HepG2 (cell line): ENCODE measurements around the gene SRRM2. TPM values are rescaled to one million over a fixed set of nuclear protein-coding genes. Genes with fewer than 3 reads are reported as not detected.

ENCODE experiments used
- DR1 ChIP-seq: sonication (generic); formaldehyde crosslinking; IDR thresholded peaks from 2 replicates; pipeline ENCODE4 v1.8.0; 2021; ENCODE audit warnings: mild to moderate bottlenecking, missing genetic modification reagents, inconsistent platforms
- FOXP4 ChIP-seq: sonication (generic); formaldehyde crosslinking; IDR thresholded peaks from 2 replicates; pipeline ENCODE4 v1.4.0; 2020; ENCODE audit warnings: missing genetic modification reagents
- HOXA9 ChIP-seq: sonication (generic); formaldehyde crosslinking; IDR thresholded peaks from 2 replicates; pipeline ENCODE4 v1.8.1; 2022; ENCODE audit warnings: missing genetic modification reagents, mild to moderate bottlenecking, moderate library complexity, borderline replicate concordance
- KDM2A ChIP-seq: sonication (generic); formaldehyde crosslinking; IDR thresholded peaks from 2 replicates; pipeline ENCODE4 v1.4.0; 2020; ENCODE audit warnings: low read depth, missing genetic modification reagents, borderline replicate concordance
- KDM5A ChIP-seq: fragments of 200-600 bp; sonication (generic); IDR thresholded peaks from 2 replicates; pipeline ENCODE4 v1.7.0; 2018; ENCODE audit warnings: antibody characterized with exemption, mild to moderate bottlenecking, low read length, borderline replicate concordance
- NFIB ChIP-seq: sonication (generic); formaldehyde crosslinking; IDR thresholded peaks from 2 replicates; pipeline ENCODE4 v1.9.0; 2021; ENCODE audit warnings: missing genetic modification reagents, mild to moderate bottlenecking, borderline replicate concordance
- NFYC ChIP-seq: IDR thresholded peaks from 2 replicates; pipeline ENCODE4 v1.6.1; 2016; ENCODE audit warnings: missing genetic modification reagents, missing compliant biosample characterization
- PHF5A ChIP-seq: IDR thresholded peaks from one replicate; pipeline ENCODE4 v1.6.1; 2018; ENCODE audit warnings: low read depth, missing genetic modification reagents; ENCODE audit not compliant: unreplicated experiment
- RBM22 ChIP-seq: fragments of 200-400 bp; formaldehyde crosslinking; optimal IDR thresholded peaks from 2 replicates; pipeline ENCODE3; 2017; ENCODE audit warnings: mild to moderate bottlenecking, low read length, moderate library complexity
- SRSF1 ChIP-seq: fragments of 200-400 bp; formaldehyde crosslinking; optimal IDR thresholded peaks from 2 replicates; pipeline ENCODE3; 2017; ENCODE audit warnings: mild to moderate bottlenecking, low read depth, low read length, moderate library complexity
- THAP7 ChIP-seq: sonication (generic); formaldehyde crosslinking; IDR thresholded peaks from 2 replicates; pipeline ENCODE4 v1.8.1; 2023; ENCODE audit warnings: mild to moderate bottlenecking, missing genetic modification reagents
- TP53 ChIP-seq: sonication (generic); formaldehyde crosslinking; conservative IDR thresholded peaks from 2 replicates; pipeline ENCODE4 v1.4.0; 2020; ENCODE audit warnings: missing genetic modification reagents
- ZBTB10 ChIP-seq: sonication (generic); formaldehyde crosslinking; IDR thresholded peaks from 2 replicates; pipeline ENCODE4 v1.4.0; 2020; ENCODE audit warnings: missing genetic modification reagents, borderline replicate concordance
- ZBTB21 ChIP-seq: sonication (generic); formaldehyde crosslinking; IDR thresholded peaks from 2 replicates; pipeline ENCODE4 v1.4.0; 2020; ENCODE audit warnings: missing genetic modification reagents
- ZNF224 ChIP-seq: sonication (generic); formaldehyde crosslinking; IDR thresholded peaks from 2 replicates; pipeline ENCODE4 v1.5.0; 2020; ENCODE audit warnings: mild to moderate bottlenecking, missing genetic modification reagents
- ZNF24 ChIP-seq: fragments of 450-650 bp; IDR thresholded peaks from 2 replicates; pipeline ENCODE4 v1.6.1; 2017; ENCODE audit warnings: antibody characterized with exemption, mild to moderate bottlenecking
- ZNF275 ChIP-seq: sonication (generic); formaldehyde crosslinking; IDR thresholded peaks from 2 replicates; pipeline ENCODE4 v1.8.0; 2022; ENCODE audit warnings: missing genetic modification reagents, mild to moderate bottlenecking, inconsistent platforms, borderline replicate concordance
- ZNF550 ChIP-seq: sonication (generic); formaldehyde crosslinking; IDR thresholded peaks from 2 replicates; pipeline ENCODE4 v1.4.0; 2020; ENCODE audit warnings: mild to moderate bottlenecking, missing genetic modification reagents, borderline replicate concordance
- ZNF597 ChIP-seq: sonication (generic); formaldehyde crosslinking; IDR thresholded peaks from 2 replicates; pipeline ENCODE4 v1.5.0; 2020; ENCODE audit warnings: missing genetic modification reagents
- ZNF792 ChIP-seq: IDR thresholded peaks from 2 replicates; pipeline ENCODE4 v1.6.1; 2016
- polyA plus RNA-seq, 8 experiments: library from polyadenylated mRNA; depleted of rRNA in 3 of 8; stranded (reverse) in 7 of 8; unstranded in 1 of 8; fragments of >200 nt; fragmentation: Illumina TruSeq in 4 of 8; extraction: Trizol in 4 of 8; gene quantifications; 2 replicates each; pipeline versions ENCODE4 v1.2.1 to v1.2.3, GENCODE V29; 2011 to 2016; ENCODE audit warnings: low read depth in 4 of 8, missing spikeins in 1 of 8, mixed read lengths in 1 of 8; ENCODE audit not compliant: insufficient read depth in 1 of 8
- total RNA-seq, 5 experiments: library from RNA; depleted of rRNA; stranded (reverse); fragments of >200 nt; fragmentation: Illumina TruSeq; extraction: Trizol; gene quantifications; 2 replicates each; pipeline ENCODE4 v1.2.3, GENCODE V29; 2016; ENCODE audit warnings: low read depth in 1 of 5

Gene SRRM2
- total and polyA plus RNA-seq, 2 of the 13 experiments (the other 11 are each of a cell fraction or from before 2014, with no cell fraction given), result 50.4 to 112 TPM

- TF ChIP-seq THAP7 (no peak), ZBTB21 (CRISPR knock-in tag) (peak; percentile 99), PHF5A (CRISPR knock-in tag) (no peak), DR1 (CRISPR knock-in tag) (peak; percentile 31; the same call in 1 of the 2 replicates), ZNF550 (no peak), NFIB (no peak), ZNF597 (CRISPR knock-in tag) (no peak), ZNF275 (CRISPR knock-in tag) (no peak), KDM5A (no peak; the same call in 1 of the 2 replicates), ZNF24 (no peak), ZNF224 (CRISPR knock-in tag) (0 out of 2 replicates have a peak, but pooled peaks have one; percentile 39), NFYC (no peak), FOXP4 (CRISPR knock-in tag) (no peak), TP53 (no peak), ZNF792 (CRISPR knock-in tag) (no peak), KDM2A (CRISPR knock-in tag) (peak; percentile 74), RBM22 (no peak), HOXA9 (CRISPR knock-in tag) (no peak), ZBTB10 (peak; percentile 76; the same call in 1 of the 2 replicates), SRSF1 (no peak)
Observed at GRCh38 chr16:2720719-2721633, 31.5 kb upstream of the SRRM2 start (continued).
